B cell (primary cell): Measurements from ENCODE around the gene ZNF586.
"Not testable (repeated sequence)": the region's sequence is repeated elsewhere in the genome, so short reads cannot be mapped to it uniquely, and the experiment has no call there.

ENCODE experiments used
- EZH2 ChIP-seq: IDR thresholded peaks from 2 replicates; pipeline ENCODE4 v1.6.1; 2012; ENCODE audit warnings: borderline replicate concordance, low read depth, mild to moderate bottlenecking, moderate library complexity, low read length; ENCODE audit not compliant: insufficient read depth, poor library complexity, severe bottlenecking
- TF ChIP-seq, protein P1 (sequence below): fragments of 200-600 bp; IDR thresholded peaks from one replicate; pipeline ENCODE4 v1.8.0; 2022; ENCODE audit warnings: antibody characterized with exemption, mild to moderate bottlenecking

DNA sequence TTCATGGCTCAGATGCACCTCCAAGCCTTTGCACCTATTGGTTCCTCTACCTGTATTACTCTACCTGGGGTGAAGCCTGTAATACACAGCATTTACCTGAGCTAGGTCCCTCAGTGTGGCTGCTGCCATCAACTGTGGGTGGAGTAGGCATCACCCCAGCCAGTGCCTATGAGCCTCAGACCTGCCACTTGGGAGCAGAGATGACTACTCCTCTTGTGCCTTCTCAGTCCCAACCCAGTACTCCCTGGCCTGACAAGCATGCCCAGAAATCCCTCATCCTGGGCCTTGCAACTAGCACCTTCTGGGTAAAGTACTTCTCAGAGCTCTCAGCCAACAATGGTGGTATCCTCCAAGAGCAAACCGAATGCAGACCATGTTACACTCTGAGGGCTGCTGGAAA is 27.1 kb downstream of the ZNF586 start:
- TF ChIP-seq, protein P1, sequence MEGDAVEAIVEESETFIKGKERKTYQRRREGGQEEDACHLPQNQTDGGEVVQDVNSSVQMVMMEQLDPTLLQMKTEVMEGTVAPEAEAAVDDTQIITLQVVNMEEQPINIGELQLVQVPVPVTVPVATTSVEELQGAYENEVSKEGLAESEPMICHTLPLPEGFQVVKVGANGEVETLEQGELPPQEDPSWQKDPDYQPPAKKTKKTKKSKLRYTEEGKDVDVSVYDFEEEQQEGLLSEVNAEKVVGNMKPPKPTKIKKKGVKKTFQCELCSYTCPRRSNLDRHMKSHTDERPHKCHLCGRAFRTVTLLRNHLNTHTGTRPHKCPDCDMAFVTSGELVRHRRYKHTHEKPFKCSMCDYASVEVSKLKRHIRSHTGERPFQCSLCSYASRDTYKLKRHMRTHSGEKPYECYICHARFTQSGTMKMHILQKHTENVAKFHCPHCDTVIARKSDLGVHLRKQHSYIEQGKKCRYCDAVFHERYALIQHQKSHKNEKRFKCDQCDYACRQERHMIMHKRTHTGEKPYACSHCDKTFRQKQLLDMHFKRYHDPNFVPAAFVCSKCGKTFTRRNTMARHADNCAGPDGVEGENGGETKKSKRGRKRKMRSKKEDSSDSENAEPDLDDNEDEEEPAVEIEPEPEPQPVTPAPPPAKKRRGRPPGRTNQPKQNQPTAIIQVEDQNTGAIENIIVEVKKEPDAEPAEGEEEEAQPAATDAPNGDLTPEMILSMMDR, result not testable (repeated sequence)
- not testable (repeated sequence) for TF ChIP-seq EZH2
